Trophoblast cell (in vitro differentiated cells and primary cell): ENCODE measurements around the gene CACNA1C.

Source experiments
- DNase-seq, 2 donors: peaks; one replicate each; pipeline ENCODE4 v3.0.0-alpha.2; 2016
- H2AFZ ChIP-seq: 2 replicates; pipeline ENCODE4 v1.6.1; 2013; ENCODE audit warnings: low read length, moderate library complexity, mild to moderate bottlenecking; ENCODE audit not compliant: insufficient read depth, poor library complexity
- H2AK5ac ChIP-seq: 2 replicates; pipeline ENCODE4 v1.6.1; 2013; ENCODE audit warnings: mild to moderate bottlenecking, low read length
- H2BK120ac ChIP-seq: 2 replicates; pipeline ENCODE4 v1.6.1; 2013; ENCODE audit warnings: low read length, mild to moderate bottlenecking, moderate library complexity; ENCODE audit not compliant: insufficient read depth, poor library complexity
- H2BK12ac ChIP-seq: 2 replicates; pipeline ENCODE4 v1.6.1; 2013; ENCODE audit warnings: mild to moderate bottlenecking, low read length, moderate library complexity
- H2BK5ac ChIP-seq: 2 replicates; pipeline ENCODE4 v1.6.1; 2013; ENCODE audit warnings: low read length, low read depth, moderate library complexity, mild to moderate bottlenecking; ENCODE audit not compliant: poor library complexity
- H3K14ac ChIP-seq: 2 replicates; pipeline ENCODE4 v1.6.1; 2013; ENCODE audit warnings: mild to moderate bottlenecking, low read length
- H3K18ac ChIP-seq: 2 replicates; pipeline ENCODE4 v1.6.1; 2013; ENCODE audit warnings: mild to moderate bottlenecking, low read length
- H3K23ac ChIP-seq: 2 replicates; pipeline ENCODE4 v1.6.1; 2013; ENCODE audit warnings: low read length
- H3K27ac ChIP-seq: 2 replicates; pipeline ENCODE4 v1.5.1; 2013; ENCODE audit warnings: low read depth, mild to moderate bottlenecking, inconsistent platforms, low read length, moderate library complexity
- H3K27me3 ChIP-seq: 2 replicates; pipeline ENCODE4 v1.6.1; 2013; ENCODE audit warnings: inconsistent platforms, mild to moderate bottlenecking, low read length, moderate library complexity; ENCODE audit not compliant: insufficient read depth
- H3K36me3 ChIP-seq, 2 experiments: 1 replicate in 1 of 2; 2 replicates in 1 of 2; pipeline ENCODE4 v1.6.1; 2013; ENCODE audit warnings: low read length in 2 of 2, mild to moderate bottlenecking in 2 of 2, moderate library complexity in 1 of 2; ENCODE audit not compliant: insufficient read depth in 2 of 2, control insufficient read depth in 1 of 2
- H3K4ac ChIP-seq: 2 replicates; pipeline ENCODE4 v1.6.1; 2013; ENCODE audit warnings: low read depth, mild to moderate bottlenecking, low read length, moderate library complexity
- H3K4me1 ChIP-seq, 2 experiments: 1 replicate in 1 of 2; 2 replicates in 1 of 2; pipeline ENCODE4 v1.6.1; 2013; ENCODE audit warnings: low read length in 2 of 2, mild to moderate bottlenecking in 2 of 2, moderate library complexity in 1 of 2; ENCODE audit not compliant: insufficient read depth in 2 of 2, control insufficient read depth in 1 of 2
- H3K4me2 ChIP-seq: 2 replicates; pipeline ENCODE4 v1.6.1; 2013; ENCODE audit warnings: inconsistent platforms, mild to moderate bottlenecking, low read length, moderate library complexity
- H3K4me3 ChIP-seq: 2 replicates; pipeline ENCODE4 v1.5.1; 2013; ENCODE audit warnings: mild to moderate bottlenecking, low read depth, low read length, inconsistent platforms
- H3K79me1 ChIP-seq: one replicate; pipeline ENCODE4 v1.6.1; 2013; ENCODE audit warnings: low read length
- H3K79me2 ChIP-seq: 2 replicates; pipeline ENCODE4 v1.6.1; 2013; ENCODE audit warnings: low read length, mild to moderate bottlenecking; ENCODE audit not compliant: control insufficient read depth, insufficient read depth, poor library complexity
- H3K9ac ChIP-seq: 2 replicates; pipeline ENCODE4 v1.6.1; 2013; ENCODE audit warnings: mild to moderate bottlenecking, low read length
- H3K9me3 ChIP-seq: 2 replicates; pipeline ENCODE4 v1.6.1; 2013; ENCODE audit warnings: low read depth, mild to moderate bottlenecking, control low read depth, inconsistent platforms, low read length; ENCODE audit not compliant: insufficient read depth
- H4K12ac ChIP-seq: 2 replicates; pipeline ENCODE4 v1.6.1; 2013; ENCODE audit warnings: low read depth, mild to moderate bottlenecking, low read length, moderate library complexity
- H4K8ac ChIP-seq: 2 replicates; pipeline ENCODE4 v1.6.1; 2013; ENCODE audit warnings: low read depth, mild to moderate bottlenecking, low read length, moderate library complexity
- H4K91ac ChIP-seq: one replicate; pipeline ENCODE4 v1.6.1; 2013; ENCODE audit warnings: low read depth, mild to moderate bottlenecking, low read length, moderate library complexity
- WGBS: extraction: QIAGEN DNeasy Blood & Tissue Kit; methylation state at CpG from one replicate; pipeline ENCODE4 v1.1.7; 2013; ENCODE audit warnings: missing lambda C conversion rate; ENCODE audit not compliant: insufficient read length, insufficient coverage; ENCODE audit errors: extremely low coverage; 5-methylcytosine and 5-hydroxymethylcytosine counted together

Gene CACNA1C

GRCh38 chr12:2290091-2290490, 237.3 kb downstream of the CACNA1C start:
- Histone ChIP-seq H3K36me3 (no peaks in the 10 kb centered on the region), H3K27me3 (no peaks in the 10 kb centered on the region), H3K27ac (no peak overlapping the region), H3K4me2 (no peak overlapping the region), H3K23ac (no peak overlapping the region), H3K14ac (no peak overlapping the region), H3K4ac (no peak overlapping the region), H4K91ac (no peak overlapping the region), H2BK12ac (no peak overlapping the region), H2BK5ac (no peak overlapping the region), H3K4me3 (no peak overlapping the region), H2AFZ (no peak overlapping the region), H3K79me1 (peaks cover 19% of the 10 kb centered on the region), H2BK120ac (no peak overlapping the region), H4K12ac (no peak overlapping the region), H3K18ac (no peak overlapping the region), H2AK5ac (no peak overlapping the region), H3K79me2 (no peaks in the 10 kb centered on the region), H4K8ac (no peak overlapping the region), H3K4me1 (peaks cover 27 to 39% of the 10 kb centered on the region in 2 experiments), H3K9me3 (peaks cover 2% of the 10 kb centered on the region), H3K9ac (no peak overlapping the region)
- DNase-seq: no peak
- WGBS: no CpG with 5 or more reads among the region's 4 CpGs

GRCh38 chr12:2290516-2291065, 237.8 kb downstream of the CACNA1C start:
- Histone ChIP-seq H2AFZ (no peak overlapping the region), H3K18ac (no peak overlapping the region), H3K4me3 (no peak overlapping the region), H4K91ac (no peak overlapping the region), H3K79me1 (peaks cover 14% of the 10 kb centered on the region), H2AK5ac (no peak overlapping the region), H3K4me2 (no peak overlapping the region), H3K9me3 (peaks cover 2% of the 10 kb centered on the region), H3K27ac (no peak overlapping the region), H2BK120ac (no peak overlapping the region), H3K9ac (no peak overlapping the region), H2BK5ac (no peak overlapping the region), H3K14ac (no peak overlapping the region), H3K27me3 (no peaks in the 10 kb centered on the region), H3K23ac (no peak overlapping the region), H4K12ac (no peak overlapping the region), H3K79me2 (no peaks in the 10 kb centered on the region), H3K4me1 (peaks cover 23 to 34% of the 10 kb centered on the region in 2 experiments), H2BK12ac (no peak overlapping the region), H3K36me3 (no peaks in the 10 kb centered on the region), H3K4ac (no peak overlapping the region), H4K8ac (no peak overlapping the region)
- no CpG with 5 or more reads among the region's 6 CpGs for WGBS
- no peak for DNase-seq

DNA sequence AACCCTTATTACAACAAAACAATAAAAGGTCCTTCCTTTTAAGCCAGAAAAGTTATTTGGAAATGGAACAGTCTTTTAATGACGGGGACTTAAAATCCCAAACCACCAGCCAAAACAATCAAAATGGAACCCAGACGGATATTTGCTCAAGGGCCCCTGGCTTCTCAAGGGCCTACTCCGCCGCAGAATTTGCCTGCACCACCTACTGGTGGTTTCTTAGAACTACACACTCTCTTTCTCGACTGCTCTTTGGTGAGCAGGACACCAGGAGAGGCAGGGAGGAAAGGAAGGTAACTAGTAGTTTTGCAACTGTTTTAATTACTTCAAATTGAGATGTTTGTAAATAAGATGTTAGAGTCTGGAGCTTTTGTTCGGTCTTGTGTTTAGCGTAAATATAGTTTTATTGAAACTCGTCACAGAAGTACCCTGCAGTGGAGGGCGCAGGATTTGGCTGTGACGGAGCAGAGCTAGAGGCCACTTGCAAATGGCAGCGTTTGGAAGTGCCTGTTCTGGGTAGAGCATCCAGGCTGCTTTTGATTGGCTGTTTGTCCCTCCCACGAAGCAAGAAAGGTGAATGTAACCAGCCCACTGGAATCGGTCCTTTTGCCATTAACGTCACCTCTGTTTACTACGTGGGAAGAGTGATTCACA, 238.5 kb downstream of the CACNA1C start:
- peaks cover 2% of the 10 kb centered on the region for H3K9me3 ChIP-seq
- peaks cover 11% of the 10 kb centered on the region for H3K79me1 ChIP-seq
- no peak overlapping the region for H4K91ac ChIP-seq
- no peak overlapping the region for H2BK5ac ChIP-seq
- no peak overlapping the region for H3K9ac ChIP-seq
- no peaks in the 10 kb centered on the region for H3K27me3 ChIP-seq
- peak; percentile 50 to 90 for DNase-seq
- no peak overlapping the region for H3K4me3 ChIP-seq
- H3K36me3 ChIP-seq: no peaks in the 10 kb centered on the region
- no peak overlapping the region for H2BK12ac ChIP-seq
- no peak overlapping the region for H2AK5ac ChIP-seq
- H3K79me2 ChIP-seq: no peaks in the 10 kb centered on the region
- H3K18ac ChIP-seq: no peak overlapping the region
- H3K4me2 ChIP-seq: no peak overlapping the region
- peaks cover 22 to 30% of the 10 kb centered on the region in 2 experiments for H3K4me1 ChIP-seq
- H3K14ac ChIP-seq: no peak overlapping the region
- no peak overlapping the region for H2AFZ ChIP-seq
- H4K8ac ChIP-seq: no peak overlapping the region
- H4K12ac ChIP-seq: no peak overlapping the region
- H3K23ac ChIP-seq: no peak overlapping the region
- WGBS: 100% methylated on average over 2 of the region's 15 CpGs
- no peak overlapping the region for H2BK120ac ChIP-seq
- no peak overlapping the region for H3K4ac ChIP-seq
- H3K27ac ChIP-seq: no peak overlapping the region

DNA sequence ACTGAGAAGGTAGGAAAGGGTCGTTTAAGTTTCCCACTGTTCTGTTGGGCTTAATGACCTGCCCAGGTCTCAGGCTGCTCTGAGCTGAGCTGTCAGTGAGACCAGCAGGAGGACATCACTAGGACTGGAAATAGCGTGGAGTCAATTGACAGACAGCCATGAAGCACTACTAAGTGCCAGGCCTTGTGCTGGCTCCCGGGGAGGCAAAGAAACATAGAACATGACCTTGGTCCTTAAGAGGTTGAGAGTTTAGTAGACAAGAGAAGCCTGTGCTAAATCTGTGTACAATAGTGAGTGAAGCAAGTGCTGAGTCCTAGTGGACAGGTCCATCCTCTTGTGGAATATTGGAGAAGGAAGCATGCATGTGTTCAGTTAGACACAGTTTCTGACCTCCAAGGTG, 239.2 kb downstream of the CACNA1C start:
- Histone ChIP-seq H4K8ac (no peak overlapping the region), H3K4me3 (no peak overlapping the region), H3K23ac (no peak overlapping the region), H2AFZ (no peak overlapping the region), H3K4ac (no peak overlapping the region), H3K27me3 (no peaks in the 10 kb centered on the region), H3K14ac (no peak overlapping the region), H3K4me2 (no peak overlapping the region), H3K18ac (no peak overlapping the region), H2BK120ac (no peak overlapping the region), H2AK5ac (no peak overlapping the region), H3K27ac (no peak overlapping the region), H3K79me2 (no peaks in the 10 kb centered on the region), H3K36me3 (no peaks in the 10 kb centered on the region), H2BK5ac (no peak overlapping the region), H3K79me1 (peaks cover 7% of the 10 kb centered on the region), H4K91ac (no peak overlapping the region), H2BK12ac (no peak overlapping the region), H4K12ac (no peak overlapping the region), H3K9ac (no peak overlapping the region), H3K4me1 (peaks cover 18 to 24% of the 10 kb centered on the region in 2 experiments), H3K9me3 (peaks cover 2% of the 10 kb centered on the region)
- whole genome bisulfite sequencing: no CpG with 5 or more reads among the region's 3 CpGs
- DNase-seq: no peak
